Spleen (tissue), 11 donors: ENCODE data around the gene FARP1. TPM values are rescaled to one million over a fixed set of nuclear protein-coding genes. Genes with fewer than 3 reads are reported as not detected.

Experiments
- DNase-seq: peaks from one replicate; pipeline ENCODE4 v3.0.0-alpha.2; 2020
- H3K27ac ChIP-seq, 8 donors: fragments of 200-600 bp; sonication (generic) in 7 of 8; 1 replicate in 4 of 8; 2 replicates in 4 of 8; pipeline versions ENCODE4 v1.5.0 to v1.8.0; 2016 to 2021; ENCODE audit warnings: inconsistent platforms in 4 of 8, mild to moderate bottlenecking in 4 of 8, moderate library complexity in 1 of 8
- H3K27me3 ChIP-seq, 7 donors: fragments of 200-600 bp; sonication (generic) in 6 of 7; replicated peaks in 1 of 7; 1 replicate in 4 of 7; 2 replicates in 3 of 7; pipeline versions ENCODE4 v1.5.0 to v1.8.0; 2016 to 2021; ENCODE audit warnings: inconsistent platforms in 3 of 7, mild to moderate bottlenecking in 1 of 7
- H3K36me3 ChIP-seq, 6 donors: fragments of 200-600 bp; sonication (generic) in 5 of 6; 1 replicate in 4 of 6; 2 replicates in 2 of 6; pipeline versions ENCODE4 v1.5.0 to v1.8.0; 2016 to 2021; ENCODE audit warnings: inconsistent platforms in 2 of 6
- H3K4me1 ChIP-seq, 6 donors: fragments of 200-600 bp; sonication (generic) in 5 of 6; 1 replicate in 3 of 6; 2 replicates in 3 of 6; pipeline versions ENCODE4 v1.5.0 to v1.8.0; 2016 to 2021; ENCODE audit warnings: inconsistent platforms in 3 of 6
- H3K4me3 ChIP-seq, 8 donors: fragments of 200-600 bp; sonication (generic) in 7 of 8; 1 replicate in 4 of 8; 2 replicates in 4 of 8; pipeline versions ENCODE4 v1.5.0 to v1.8.0; 2016 to 2021; ENCODE audit warnings: inconsistent platforms in 4 of 8, mild to moderate bottlenecking in 4 of 8, moderate library complexity in 2 of 8
- H3K9me3 ChIP-seq, 8 donors: fragments of 200-600 bp; sonication (generic) in 7 of 8; 1 replicate in 4 of 8; 2 replicates in 4 of 8; pipeline versions ENCODE4 v1.5.0 to v1.8.0; 2016 to 2021; ENCODE audit warnings: inconsistent platforms in 4 of 8
- POLR2A ChIP-seq, 3 donors: fragments of 450-650 bp; IDR thresholded peaks; one replicate each; pipeline ENCODE4 v1.5.1; 2017; ENCODE audit warnings: antibody characterized with exemption in 3 of 3, mild to moderate bottlenecking in 1 of 3
- POLR2AphosphoS5 ChIP-seq, 3 donors: sonication (generic); formaldehyde crosslinking; IDR thresholded peaks; one replicate each; pipeline ENCODE4 v1.5.1; 2017; ENCODE audit warnings: antibody characterized with exemption in 3 of 3
- WGBS, 5 donors: extraction: QIAGEN DNeasy Blood & Tissue Kit in 3 of 5; methylation state at CpG; one replicate each; pipeline versions ENCODE4 v1.1.5 to v1.1.7; 2013 to 2018; 5-methylcytosine and 5-hydroxymethylcytosine counted together
- intact Hi-C: fragments of 100-400 bp; cut with DNase I; formaldehyde crosslinking; loops from one replicate; pipeline ENCODE4 v1.15.0; 2023; ENCODE audit warnings: low total_unique reads
- polyA plus RNA-seq, 3 donors: library from polyadenylated mRNA; stranded (reverse); fragments of 200-250 nt; gene quantifications; one replicate each; pipeline ENCODE4 v1.2.1, GENCODE V29; 2013
- total RNA-seq, 7 donors: library from RNA; depleted of rRNA in 3 of 7; stranded (reverse); fragments of >200 nt in 3 of 7; fragmentation: NEBNext Ultra II Directional in 4 of 7; extraction: Animal tissue kit (Norgen Biotek cat#: 25700) in 4 of 7; gene quantifications; one replicate each; pipeline versions ENCODE4 v1.1.0 to v1.2.1, GENCODE V29; 2016 to 2021
- TF ChIP-seq, protein P1 (sequence below), 11 experiments: fragments of 200-600 bp in 7 of 11; fragments of 450-650 bp in 4 of 11; sonication (generic) in 4 of 11; IDR thresholded peaks in 8 of 11; conservative IDR thresholded peaks in 3 of 11; 1 replicate in 7 of 11; 2 replicates in 4 of 11; pipeline versions ENCODE4 v1.4.0 to v1.8.0; 2016 to 2021; ENCODE audit warnings: antibody characterized with exemption in 11 of 11, inconsistent platforms in 4 of 11, mild to moderate bottlenecking in 1 of 11
- donor health status: healthy with polysubstance abuse.
- donor health status: DM: no; HTN: no; CAD: no; lungs with moderate emphysema.
- donor health status: DM: no; HTN: no; CAD: no.
- donor health status: Bipolar disorder and iron deficiency.
- donor health status: healthy.
- donor health status: DM: no; HTN: no; CAD: no.
- donor health status: DM: yes; HTN: yes; CAD: no.

The FARP1 gene
- total and polyA plus RNA-seq, 10 donors: 3.7 to 60.9 (median 33.0) TPM

DNA sequence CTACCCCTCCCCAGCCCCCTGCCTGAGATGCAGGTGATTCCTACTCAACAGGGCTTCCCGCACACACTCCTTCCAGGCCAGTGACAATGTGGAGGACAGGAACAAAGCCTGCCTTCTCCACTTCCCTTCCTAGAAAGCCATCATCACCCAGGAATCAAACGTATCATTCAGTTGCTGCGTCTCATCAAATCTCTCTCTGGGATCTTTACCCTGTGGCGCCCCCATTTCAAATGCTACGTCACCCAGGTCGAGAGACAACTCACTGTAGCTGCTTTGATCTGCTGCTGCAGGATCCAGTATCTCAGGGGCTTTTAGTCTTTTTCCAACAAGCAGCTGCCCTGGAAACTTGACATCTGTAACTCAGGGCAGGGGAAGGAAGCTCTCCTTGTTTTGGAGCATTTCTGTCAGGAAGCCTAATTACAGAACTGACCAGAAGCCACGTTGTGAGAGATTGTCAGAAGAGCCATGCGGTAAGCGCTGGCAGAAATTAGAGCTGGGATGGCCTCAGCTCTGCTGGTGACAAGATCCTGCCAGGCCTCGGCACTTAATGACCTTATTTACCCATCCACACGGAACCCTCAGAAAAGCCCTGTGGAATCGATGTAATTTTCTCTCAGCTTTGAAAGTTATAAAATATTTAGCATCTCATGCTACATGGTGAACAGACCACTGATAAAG lies 293.5 kb downstream of the FARP1 start:
- WGBS, 5 donors: 62 to 78% (median 74%) methylated on average over 12 of the region's 12 CpGs
- intact Hi-C loops: no loop called here
- DNase-seq: no peak
- Histone ChIP-seq H3K4me1 (no peaks in the 10 kb centered on the region), H3K36me3 (peaks cover 0 to 26% (median 0%) of the 10 kb centered on the region in 6 donors), H3K4me3 (no peak overlapping the region), H3K27ac (no peak overlapping the region), H3K27me3 (no peaks in the 10 kb centered on the region), H3K9me3 (no peaks in the 10 kb centered on the region)
- TF ChIP-seq POLR2A (IDR thresholded peaks at IDR 0.05): no peak
- TF ChIP-seq POLR2AphosphoS5 (IDR thresholded peaks at IDR 0.05): no peak
- TF ChIP-seq, protein P1, sequence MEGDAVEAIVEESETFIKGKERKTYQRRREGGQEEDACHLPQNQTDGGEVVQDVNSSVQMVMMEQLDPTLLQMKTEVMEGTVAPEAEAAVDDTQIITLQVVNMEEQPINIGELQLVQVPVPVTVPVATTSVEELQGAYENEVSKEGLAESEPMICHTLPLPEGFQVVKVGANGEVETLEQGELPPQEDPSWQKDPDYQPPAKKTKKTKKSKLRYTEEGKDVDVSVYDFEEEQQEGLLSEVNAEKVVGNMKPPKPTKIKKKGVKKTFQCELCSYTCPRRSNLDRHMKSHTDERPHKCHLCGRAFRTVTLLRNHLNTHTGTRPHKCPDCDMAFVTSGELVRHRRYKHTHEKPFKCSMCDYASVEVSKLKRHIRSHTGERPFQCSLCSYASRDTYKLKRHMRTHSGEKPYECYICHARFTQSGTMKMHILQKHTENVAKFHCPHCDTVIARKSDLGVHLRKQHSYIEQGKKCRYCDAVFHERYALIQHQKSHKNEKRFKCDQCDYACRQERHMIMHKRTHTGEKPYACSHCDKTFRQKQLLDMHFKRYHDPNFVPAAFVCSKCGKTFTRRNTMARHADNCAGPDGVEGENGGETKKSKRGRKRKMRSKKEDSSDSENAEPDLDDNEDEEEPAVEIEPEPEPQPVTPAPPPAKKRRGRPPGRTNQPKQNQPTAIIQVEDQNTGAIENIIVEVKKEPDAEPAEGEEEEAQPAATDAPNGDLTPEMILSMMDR (IDR thresholded peaks at IDR 0.05 in 8 of 11, conservative IDR thresholded peaks at IDR 0.05 in 3 of 11): no peak

DNA sequence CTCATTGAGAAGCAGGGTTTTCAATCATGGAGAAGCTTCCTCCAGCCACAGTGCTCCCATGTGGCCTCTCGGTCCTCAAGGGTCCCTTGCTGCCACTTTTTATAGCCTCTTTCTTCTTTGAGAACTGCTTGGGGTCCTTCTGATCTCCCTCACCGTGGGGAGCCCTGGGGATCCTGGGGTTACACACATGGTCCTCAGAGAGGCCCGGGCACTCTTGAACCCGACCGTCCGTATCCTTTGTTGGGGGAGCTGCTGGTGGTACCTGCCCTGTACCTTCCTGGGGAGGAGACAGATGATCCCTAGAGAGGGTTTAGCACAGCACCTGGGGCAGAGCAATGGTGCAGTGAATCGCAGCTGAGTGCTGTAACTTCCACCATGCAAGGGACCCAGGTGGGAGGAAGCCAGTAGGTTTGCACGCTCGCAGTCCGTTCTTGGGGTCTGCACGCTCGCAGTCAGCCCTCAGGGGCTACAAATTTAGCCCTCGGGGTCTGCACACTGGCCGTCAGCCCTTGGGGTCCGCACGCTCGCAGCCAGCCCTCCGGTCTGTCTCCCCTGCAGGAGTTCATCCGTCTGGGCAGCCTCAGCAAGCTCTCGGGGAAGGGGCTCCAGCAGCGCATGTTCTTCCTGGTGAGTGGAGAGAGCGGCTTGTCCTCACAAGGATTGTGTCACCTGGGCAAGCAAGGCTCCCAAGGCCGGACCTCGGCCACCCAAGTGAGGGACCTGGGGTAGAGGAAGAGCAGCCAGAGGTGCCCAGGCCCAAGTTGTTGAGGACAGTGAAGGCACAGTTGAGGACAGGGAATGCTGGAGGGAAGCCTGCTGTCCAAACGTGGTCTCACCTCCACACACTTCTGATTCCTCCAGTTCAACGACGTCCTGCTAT lies 295.6 kb downstream of the FARP1 start:
- intact Hi-C loops: no loop called here
- H3K9me3 ChIP-seq: no peaks in the 10 kb centered on the region
- DNase-seq: no peak
- H3K36me3 ChIP-seq: peaks cover 0 to 26% (median 0%) of the 10 kb centered on the region in 6 donors
- H3K27me3 ChIP-seq: no peaks in the 10 kb centered on the region
- H3K4me1 ChIP-seq: no peaks in the 10 kb centered on the region
- WGBS, 5 donors: 79 to 89% (median 86%) methylated on average over 18 to 27 of the region's 27 CpGs
- TF ChIP-seq, protein P1 (IDR thresholded peaks at IDR 0.05 in 8 of 11, conservative IDR thresholded peaks at IDR 0.05 in 3 of 11): no peak
- no peak for TF ChIP-seq POLR2AphosphoS5 (IDR thresholded peaks at IDR 0.05)
- no peak for TF ChIP-seq POLR2A (IDR thresholded peaks at IDR 0.05)
- no peak overlapping the region for H3K4me3 ChIP-seq
- no peak overlapping the region for H3K27ac ChIP-seq

DNA sequence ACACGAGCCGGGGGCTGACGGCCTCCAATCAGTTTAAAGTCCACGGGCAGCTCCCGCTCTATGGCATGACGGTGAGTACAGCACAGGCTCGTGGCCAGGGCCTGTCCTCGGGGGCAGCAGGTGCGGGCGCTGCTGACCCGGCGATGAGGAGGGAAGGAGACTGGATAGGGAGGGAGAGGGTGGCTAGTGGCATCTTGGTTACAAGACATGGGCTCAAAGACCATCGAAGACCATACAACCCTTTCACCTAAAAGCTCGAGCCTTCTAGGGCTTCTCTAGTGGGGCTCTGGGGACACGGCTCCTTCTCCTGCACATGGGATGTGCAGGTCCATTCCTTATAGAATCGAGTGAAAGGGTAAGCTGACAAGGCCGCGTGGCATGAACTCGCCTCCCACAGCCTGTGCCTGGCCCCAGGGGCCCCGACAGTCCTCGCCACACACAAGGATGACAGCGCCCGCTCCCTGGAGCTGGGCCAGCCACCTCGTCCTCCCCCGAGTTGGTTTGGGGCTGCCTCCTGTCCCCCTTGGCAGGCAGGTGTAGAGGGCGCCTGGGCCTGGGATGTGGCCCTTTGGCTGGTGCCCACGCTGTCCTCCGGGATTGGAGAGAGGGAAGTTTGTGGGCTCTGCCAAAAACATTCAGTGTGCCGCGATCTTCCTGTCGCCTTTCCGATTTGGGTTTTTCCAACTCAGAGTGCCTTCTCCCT lies 296.4 kb downstream of the FARP1 start:
- no peaks in the 10 kb centered on the region for H3K27me3 ChIP-seq
- no peak overlapping the region for H3K27ac ChIP-seq
- intact Hi-C loops: no loop called here
- no peaks in the 10 kb centered on the region for H3K4me1 ChIP-seq
- WGBS, 5 donors: 87 to 94% (median 93%) methylated on average over 25 to 32 of the region's 32 CpGs
- H3K4me3 ChIP-seq: no peak overlapping the region
- no peak for DNase-seq
- no peaks in the 10 kb centered on the region for H3K9me3 ChIP-seq
- TF ChIP-seq POLR2A (IDR thresholded peaks at IDR 0.05): no peak
- TF ChIP-seq, protein P1 (IDR thresholded peaks at IDR 0.05 in 8 of 11, conservative IDR thresholded peaks at IDR 0.05 in 3 of 11): no peak
- TF ChIP-seq POLR2AphosphoS5 (IDR thresholded peaks at IDR 0.05): no peak
- peaks cover 0 to 26% (median 0%) of the 10 kb centered on the region in 6 donors for H3K36me3 ChIP-seq
